Endothelial cell (in vitro differentiated cells): ENCODE results near the gene RPS18. TPM values are rescaled to one million over a fixed set of nuclear protein-coding genes. Genes with fewer than 3 reads are reported as not detected.
A peak's percentile ranks its signal among the peaks of the same experiment; 100 is the strongest.

Source experiments
- DNase-seq: peaks from one replicate; pipeline ENCODE4 v3.0.0; 2021; ENCODE audit warnings: low spot score
- H3K27ac Mint-ChIP-seq: one replicate; pipeline ENCODE4 v1.8.0; 2021; ENCODE audit warnings: mixed read lengths, inconsistent platforms; ENCODE audit not compliant: unreplicated experiment
- H3K27me3 Mint-ChIP-seq: one replicate; pipeline ENCODE4 v1.8.0; 2021; ENCODE audit warnings: mild to moderate bottlenecking, moderate library complexity, mixed read lengths, inconsistent platforms; ENCODE audit not compliant: unreplicated experiment
- H3K36me3 Mint-ChIP-seq: one replicate; pipeline ENCODE4 v1.8.0; 2021; ENCODE audit warnings: mild to moderate bottlenecking, low read depth, mixed read lengths, inconsistent platforms; ENCODE audit not compliant: unreplicated experiment
- H3K4me1 Mint-ChIP-seq: one replicate; pipeline ENCODE4 v1.8.0; 2021; ENCODE audit warnings: mild to moderate bottlenecking, mixed read lengths, inconsistent platforms; ENCODE audit not compliant: unreplicated experiment
- H3K4me3 Mint-ChIP-seq: one replicate; pipeline ENCODE4 v1.8.0; 2021; ENCODE audit warnings: mild to moderate bottlenecking, mixed read lengths, inconsistent platforms; ENCODE audit not compliant: unreplicated experiment
- H3K9me3 Mint-ChIP-seq: one replicate; pipeline ENCODE4 v1.8.0; 2021; ENCODE audit warnings: mixed read lengths, inconsistent platforms; ENCODE audit not compliant: unreplicated experiment
- CTCF ChIP-seq: fragments of 200-600 bp; sonication (generic); IDR thresholded peaks from one replicate; pipeline ENCODE4 v1.5.0; 2021; ENCODE audit warnings: antibody characterized with exemption; ENCODE audit not compliant: unreplicated experiment
- total RNA-seq: library from RNA; stranded (reverse); fragmentation: NEBNext Ultra II Directional; extraction: Animal tissue kit (Norgen Biotek cat#: 25700); gene quantifications from one replicate; pipeline ENCODE4 v1.2.1, GENCODE V29; 2021; ENCODE audit not compliant: unreplicated experiment

The RPS18 gene
- total RNA-seq, 1 donor from 2014 or later: 2,251 TPM

- H3K27me3 Mint-ChIP-seq: peaks cover 28% of the 10 kb centered on the region
- no peak for TF ChIP-seq CTCF
- peak overlapping the region; percentile 74 for H3K4me3 Mint-ChIP-seq
- DNase-seq: no peak
- peak overlapping the region; percentile 68 for H3K27ac Mint-ChIP-seq
- H3K36me3 Mint-ChIP-seq: peaks cover 22% of the 10 kb centered on the region
- no peaks in the 10 kb centered on the region for H3K9me3 Mint-ChIP-seq
- H3K4me1 Mint-ChIP-seq: peaks cover 43% of the 10 kb centered on the region
Measured at GRCh38 chr6:33292996-33293682, 21.3 kb downstream of the RPS18 start.

GRCh38 chr6:33294086-33294823 is 22.4 kb downstream of the RPS18 start:
- H3K27ac Mint-ChIP-seq: no peak overlapping the region
- no peak for TF ChIP-seq CTCF
- H3K4me3 Mint-ChIP-seq: peak overlapping the region; percentile 26
- no peak for DNase-seq
- no peaks in the 10 kb centered on the region for H3K9me3 Mint-ChIP-seq
- peaks cover 34% of the 10 kb centered on the region for H3K4me1 Mint-ChIP-seq
- H3K36me3 Mint-ChIP-seq: peaks cover 22% of the 10 kb centered on the region
- peaks cover 33% of the 10 kb centered on the region for H3K27me3 Mint-ChIP-seq

GRCh38 chr6:33295621-33296369 is 23.9 kb downstream of the RPS18 start:
- H3K27ac Mint-ChIP-seq: peak overlapping the region; percentile 87
- TF ChIP-seq CTCF: no peak
- H3K27me3 Mint-ChIP-seq: peaks cover 42% of the 10 kb centered on the region
- peaks cover 22% of the 10 kb centered on the region for H3K36me3 Mint-ChIP-seq
- DNase-seq: no peak
- H3K4me1 Mint-ChIP-seq: peaks cover 30% of the 10 kb centered on the region
- no peaks in the 10 kb centered on the region for H3K9me3 Mint-ChIP-seq
- peak overlapping the region; percentile 89 for H3K4me3 Mint-ChIP-seq

- Mint-ChIP-seq H3K36me3 (peaks cover 19% of the 10 kb centered on the region), H3K27ac (peak overlapping the region; percentile 92), H3K9me3 (no peaks in the 10 kb centered on the region), H3K27me3 (peaks cover 43% of the 10 kb centered on the region), H3K4me1 (peaks cover 27% of the 10 kb centered on the region), H3K4me3 (peak overlapping the region; percentile 100)
- DNase-seq: no peak
- no peak for TF ChIP-seq CTCF
Measured at GRCh38 chr6:33296797-33297405, 25.0 kb downstream of the RPS18 start.
